ENCODE data around the gene MITF.
"Not testable (repeated sequence)": the region's sequence is repeated elsewhere in the genome, so short reads cannot be mapped to it uniquely, and the experiment has no call there.

The MITF gene

GRCh38 chr3:69900331-69900730, 161.1 kb downstream of the MITF start:
- Histone ChIP-seq H3K9ac (ENCODE audit: low read length) (no peak overlapping the region), H3K9me3 (ENCODE audit: control insufficient read depth, low read length) (no peaks in the 10 kb centered on the region), H3K4me1 (ENCODE audit: control insufficient read depth, insufficient read depth, low read length) (no peaks in the 10 kb centered on the region), H3K36me3 (ENCODE audit: control insufficient read depth, insufficient read depth, low read length) (no peaks in the 10 kb centered on the region), H3K4me3 (ENCODE audit: low read length) (no peak overlapping the region), H3K27me3 (ENCODE audit: control insufficient read depth, insufficient read depth, low read length) (no peaks in the 10 kb centered on the region)

- H3K36me3 ChIP-seq (ENCODE audit: control insufficient read depth, insufficient read depth, low read length), result no peaks in the 10 kb centered on the region
- no peaks in the 10 kb centered on the region for H3K4me1 ChIP-seq (ENCODE audit: control insufficient read depth, insufficient read depth, low read length)
- H3K4me3 ChIP-seq (ENCODE audit: low read length), result no peak overlapping the region
- no peak overlapping the region for H3K9ac ChIP-seq (ENCODE audit: low read length)
- no peaks in the 10 kb centered on the region for H3K9me3 ChIP-seq (ENCODE audit: control insufficient read depth, low read length)
- H3K27me3 ChIP-seq (ENCODE audit: control insufficient read depth, insufficient read depth, low read length), result no peaks in the 10 kb centered on the region
These were observed 162.5 kb downstream of the MITF start for GRCh38 chr3:69901802-69902201.

GRCh38 chr3:69902386-69902785, 163.1 kb downstream of the MITF start:
- H3K36me3 ChIP-seq (ENCODE audit: control insufficient read depth, insufficient read depth, low read length), result no peaks in the 10 kb centered on the region
- no peaks in the 10 kb centered on the region for H3K9me3 ChIP-seq (ENCODE audit: control insufficient read depth, low read length)
- H3K4me1 ChIP-seq (ENCODE audit: control insufficient read depth, insufficient read depth, low read length), result no peaks in the 10 kb centered on the region
- no peaks in the 10 kb centered on the region for H3K27me3 ChIP-seq (ENCODE audit: control insufficient read depth, insufficient read depth, low read length)
- H3K4me3 ChIP-seq (ENCODE audit: low read length), result no peak overlapping the region
- no peak overlapping the region for H3K9ac ChIP-seq (ENCODE audit: low read length)

GRCh38 chr3:69906351-69906966, 167.2 kb downstream of the MITF start:
- Histone ChIP-seq H3K9me3 (ENCODE audit: control insufficient read depth, low read length) (no peaks in the 10 kb centered on the region), H3K36me3 (ENCODE audit: control insufficient read depth, insufficient read depth, low read length) (no peaks in the 10 kb centered on the region), H3K9ac (ENCODE audit: low read length) (no peak overlapping the region), H3K27me3 (ENCODE audit: control insufficient read depth, insufficient read depth, low read length) (no peaks in the 10 kb centered on the region), H3K4me3 (ENCODE audit: low read length) (no peak overlapping the region), H3K4me1 (ENCODE audit: control insufficient read depth, insufficient read depth, low read length) (no peaks in the 10 kb centered on the region)

- Histone ChIP-seq H3K9ac (ENCODE audit: low read length) (no peak overlapping the region), H3K9me3 (ENCODE audit: control insufficient read depth, low read length) (no peaks in the 10 kb centered on the region), H3K4me3 (ENCODE audit: low read length) (no peak overlapping the region), H3K36me3 (ENCODE audit: control insufficient read depth, insufficient read depth, low read length) (no peaks in the 10 kb centered on the region), H3K27me3 (ENCODE audit: control insufficient read depth, insufficient read depth, low read length) (no peaks in the 10 kb centered on the region), H3K4me1 (ENCODE audit: control insufficient read depth, insufficient read depth, low read length) (no peaks in the 10 kb centered on the region)
These were observed 168.3 kb downstream of the MITF start for GRCh38 chr3:69907554-69907953.

GRCh38 chr3:69909859-69910258, 170.6 kb downstream of the MITF start:
- not testable (repeated sequence) for H3K4me1 ChIP-seq (ENCODE audit: control insufficient read depth, insufficient read depth, low read length); H3K4me3 ChIP-seq (ENCODE audit: low read length); H3K27me3 ChIP-seq (ENCODE audit: control insufficient read depth, insufficient read depth, low read length); H3K36me3 ChIP-seq (ENCODE audit: control insufficient read depth, insufficient read depth, low read length); H3K9me3 ChIP-seq (ENCODE audit: control insufficient read depth, low read length); H3K9ac ChIP-seq (ENCODE audit: low read length)

- Histone ChIP-seq H3K4me1 (ENCODE audit: control insufficient read depth, insufficient read depth, low read length) (no peaks in the 10 kb centered on the region), H3K27me3 (ENCODE audit: control insufficient read depth, insufficient read depth, low read length) (no peaks in the 10 kb centered on the region), H3K4me3 (ENCODE audit: low read length) (no peak overlapping the region), H3K36me3 (ENCODE audit: control insufficient read depth, insufficient read depth, low read length) (no peaks in the 10 kb centered on the region), H3K9ac (ENCODE audit: low read length) (no peak overlapping the region), H3K9me3 (ENCODE audit: control insufficient read depth, low read length) (no peaks in the 10 kb centered on the region)
These were observed 174.2 kb downstream of the MITF start for GRCh38 chr3:69913422-69913821.

- Histone ChIP-seq H3K9ac (ENCODE audit: low read length) (no peak overlapping the region), H3K36me3 (ENCODE audit: control insufficient read depth, insufficient read depth, low read length) (no peaks in the 10 kb centered on the region), H3K27me3 (ENCODE audit: control insufficient read depth, insufficient read depth, low read length) (no peaks in the 10 kb centered on the region), H3K4me1 (ENCODE audit: control insufficient read depth, insufficient read depth, low read length) (no peaks in the 10 kb centered on the region), H3K9me3 (ENCODE audit: control insufficient read depth, low read length) (no peaks in the 10 kb centered on the region), H3K4me3 (ENCODE audit: low read length) (no peak overlapping the region)
These were observed 175.1 kb downstream of the MITF start for GRCh38 chr3:69914395-69914794.

- Histone ChIP-seq H3K4me1 (ENCODE audit: control insufficient read depth, insufficient read depth, low read length) (no peaks in the 10 kb centered on the region), H3K4me3 (ENCODE audit: low read length) (no peak overlapping the region), H3K9me3 (ENCODE audit: control insufficient read depth, low read length) (no peaks in the 10 kb centered on the region), H3K36me3 (ENCODE audit: control insufficient read depth, insufficient read depth, low read length) (no peaks in the 10 kb centered on the region), H3K9ac (ENCODE audit: low read length) (no peak overlapping the region), H3K27me3 (ENCODE audit: control insufficient read depth, insufficient read depth, low read length) (no peaks in the 10 kb centered on the region)
These were observed 176.5 kb downstream of the MITF start for GRCh38 chr3:69915726-69916125.

GRCh38 chr3:69920009-69920408, 180.7 kb downstream of the MITF start:
- not testable (repeated sequence) for H3K4me3 ChIP-seq (ENCODE audit: low read length); H3K9ac ChIP-seq (ENCODE audit: low read length); H3K27me3 ChIP-seq (ENCODE audit: control insufficient read depth, insufficient read depth, low read length); H3K9me3 ChIP-seq (ENCODE audit: control insufficient read depth, low read length); H3K36me3 ChIP-seq (ENCODE audit: control insufficient read depth, insufficient read depth, low read length); H3K4me1 ChIP-seq (ENCODE audit: control insufficient read depth, insufficient read depth, low read length)

GRCh38 chr3:69921651-69922050, 182.4 kb downstream of the MITF start:
- no peaks in the 10 kb centered on the region for H3K27me3 ChIP-seq (ENCODE audit: control insufficient read depth, insufficient read depth, low read length)
- no peaks in the 10 kb centered on the region for H3K4me1 ChIP-seq (ENCODE audit: control insufficient read depth, insufficient read depth, low read length)
- no peaks in the 10 kb centered on the region for H3K9me3 ChIP-seq (ENCODE audit: control insufficient read depth, low read length)
- H3K4me3 ChIP-seq (ENCODE audit: low read length), result no peak overlapping the region
- no peak overlapping the region for H3K9ac ChIP-seq (ENCODE audit: low read length)
- H3K36me3 ChIP-seq (ENCODE audit: control insufficient read depth, insufficient read depth, low read length), result no peaks in the 10 kb centered on the region

- Histone ChIP-seq H3K9ac (ENCODE audit: low read length) (no peak overlapping the region), H3K27me3 (ENCODE audit: control insufficient read depth, insufficient read depth, low read length) (no peaks in the 10 kb centered on the region), H3K4me3 (ENCODE audit: low read length) (no peak overlapping the region), H3K4me1 (ENCODE audit: control insufficient read depth, insufficient read depth, low read length) (no peaks in the 10 kb centered on the region), H3K9me3 (ENCODE audit: control insufficient read depth, low read length) (no peaks in the 10 kb centered on the region), H3K36me3 (ENCODE audit: control insufficient read depth, insufficient read depth, low read length) (no peaks in the 10 kb centered on the region)
These were observed 183.3 kb downstream of the MITF start for GRCh38 chr3:69922521-69923000.

- Histone ChIP-seq H3K27me3 (ENCODE audit: control insufficient read depth, insufficient read depth, low read length) (no peaks in the 10 kb centered on the region), H3K36me3 (ENCODE audit: control insufficient read depth, insufficient read depth, low read length) (no peaks in the 10 kb centered on the region), H3K4me1 (ENCODE audit: control insufficient read depth, insufficient read depth, low read length) (no peaks in the 10 kb centered on the region), H3K9ac (ENCODE audit: low read length) (no peak overlapping the region), H3K4me3 (ENCODE audit: low read length) (no peak overlapping the region), H3K9me3 (ENCODE audit: control insufficient read depth, low read length) (no peaks in the 10 kb centered on the region)
These were observed 186.2 kb downstream of the MITF start for GRCh38 chr3:69925506-69925905.
